Stimulated activated effector memory CD8-positive, alpha-beta T cell treated with anti-CD3 and anti-CD28 coated beads, Interleukin-12 subunit alpha, Interleukin-12 subunit beta, amount 100 ng/mL, for 72 hours (primary cell): Measurements from ENCODE around the gene ARL10.

ENCODE experiments used
- ATAC-seq: fragments of 150-1000 bp; cut with Tn5 transposase; 2 replicates; pipeline ENCODE4 v1.10.0; 2021
- DNase-seq, 2 donors: peaks; one replicate each; pipeline ENCODE4 v3.0.0; 2021 to 2022; ENCODE audit warnings: low spot score in 2 of 2
- H3K27ac Mint-ChIP-seq: one replicate; pipeline ENCODE4 v1.8.0; 2022; ENCODE audit warnings: mild to moderate bottlenecking, mixed read lengths
- H3K36me3 Mint-ChIP-seq: one replicate; pipeline ENCODE4 v1.8.0; 2022; ENCODE audit warnings: mild to moderate bottlenecking, mixed read lengths
- H3K4me1 Mint-ChIP-seq: one replicate; pipeline ENCODE4 v1.8.0; 2022; ENCODE audit warnings: mixed read lengths
- H3K4me3 Mint-ChIP-seq: one replicate; pipeline ENCODE4 v1.8.0; 2022; ENCODE audit warnings: mild to moderate bottlenecking, mixed read lengths
- H3K9me3 Mint-ChIP-seq: one replicate; pipeline ENCODE4 v1.8.0; 2022; ENCODE audit warnings: mixed read lengths

The ARL10 gene

DNA sequence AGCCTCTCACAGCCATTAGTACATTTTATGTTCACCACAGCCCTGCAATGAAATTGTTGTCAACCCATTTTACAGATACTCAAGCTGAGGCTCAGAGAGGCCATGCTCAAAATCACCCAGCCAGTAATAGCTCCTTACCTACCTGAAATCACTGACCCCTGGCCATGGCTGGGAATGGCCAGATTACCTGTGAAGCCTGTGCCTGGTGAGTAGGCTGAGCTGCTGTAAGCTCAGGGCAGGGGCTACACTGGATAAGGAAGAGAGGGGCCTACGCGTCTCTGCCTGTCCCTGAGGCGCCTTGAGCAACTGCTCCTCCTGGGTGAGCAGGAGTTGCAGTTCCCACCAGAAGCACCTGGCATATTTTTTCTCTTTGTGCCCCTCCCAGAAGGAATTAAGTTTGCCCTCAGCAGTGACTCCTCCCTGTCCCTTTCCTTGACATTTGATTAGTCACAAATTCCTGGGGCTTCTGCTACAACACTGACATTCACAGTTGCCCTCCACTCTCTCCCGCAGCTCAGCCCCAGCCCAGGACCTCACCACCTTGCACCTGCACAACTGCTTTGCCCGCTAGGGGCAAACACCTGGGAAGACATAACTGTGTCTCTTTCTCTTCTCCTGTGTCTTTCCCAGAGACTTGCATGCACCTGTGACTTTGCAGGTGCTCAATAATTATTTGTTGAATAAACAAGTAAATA, 45.3 kb downstream of the ARL10 start:
- no peaks in the 10 kb centered on the region for H3K9me3 Mint-ChIP-seq
- DNase-seq (no peak), ATAC-seq (no peak)
- no peak overlapping the region for H3K27ac Mint-ChIP-seq
- H3K36me3 Mint-ChIP-seq = peaks cover 49% of the 10 kb centered on the region
- no peak overlapping the region for H3K4me3 Mint-ChIP-seq
- H3K4me1 Mint-ChIP-seq = peaks cover 50% of the 10 kb centered on the region

- Mint-ChIP-seq H3K4me1 (peaks cover 55% of the 10 kb centered on the region), H3K27ac (peak overlapping the region; percentile 26), H3K36me3 (peaks cover 38% of the 10 kb centered on the region)
These were observed 47.4 kb downstream of the ARL10 start for GRCh38 chr5:176412517-176413254.

DNA sequence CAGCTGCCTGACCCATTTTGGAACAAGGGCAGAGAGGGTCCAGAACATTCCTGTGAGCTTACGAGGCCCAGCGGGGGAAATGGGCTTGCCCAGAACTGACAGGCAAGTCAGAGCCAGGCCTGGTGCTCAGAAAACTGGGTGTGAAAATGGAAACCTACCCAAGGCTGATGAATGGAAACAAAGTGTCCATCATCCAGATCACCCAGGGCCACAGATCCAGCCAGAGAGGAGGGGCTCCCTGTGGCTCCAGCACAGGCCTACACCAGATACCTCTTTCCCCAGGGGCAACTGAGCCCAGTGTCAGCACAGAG, 47.9 kb downstream of the ARL10 start:
- no peak for DNase-seq
- H3K4me1 Mint-ChIP-seq = peaks cover 55% of the 10 kb centered on the region

More at GRCh38 chr5:176412517-176413254, 47.4 kb downstream of the ARL10 start:
- no peak for DNase-seq
- H3K4me3 Mint-ChIP-seq = no peak overlapping the region
- no peak for ATAC-seq
- no peaks in the 10 kb centered on the region for H3K9me3 Mint-ChIP-seq

GRCh38 chr5:176413709-176414191, 48.5 kb downstream of the ARL10 start:
- Mint-ChIP-seq H3K27ac (peak overlapping the region; percentile 84), H3K4me3 (no peak overlapping the region), H3K36me3 (peaks cover 30% of the 10 kb centered on the region), H3K9me3 (no peaks in the 10 kb centered on the region), H3K4me1 (peaks cover 55% of the 10 kb centered on the region)
- ATAC-seq (no peak), DNase-seq (no peak)

More for the DNA sequence above, 47.9 kb downstream of the ARL10 start:
- H3K9me3 Mint-ChIP-seq = no peaks in the 10 kb centered on the region
- H3K4me3 Mint-ChIP-seq = no peak overlapping the region
- ATAC-seq = no peak
- peaks cover 32% of the 10 kb centered on the region for H3K36me3 Mint-ChIP-seq
- H3K27ac Mint-ChIP-seq = peak overlapping the region; percentile 26

DNA sequence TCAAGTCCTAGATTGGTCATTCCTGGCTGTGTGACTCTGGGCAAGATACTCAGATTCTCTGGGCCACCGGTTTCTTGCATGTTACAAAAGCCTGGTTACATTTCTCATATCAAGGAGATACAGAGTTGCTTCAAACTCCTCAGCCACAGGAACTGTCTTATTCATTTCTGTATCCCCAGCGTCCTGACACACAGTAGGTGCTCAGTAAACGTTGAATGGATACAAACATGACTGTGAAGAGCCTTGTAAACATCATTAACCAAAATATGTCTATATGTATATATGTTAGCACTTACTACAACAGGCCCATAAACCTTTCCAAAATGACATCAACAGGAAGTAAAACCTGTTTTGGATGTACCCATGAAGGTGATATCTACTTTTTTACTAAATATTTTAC, 49.4 kb downstream of the ARL10 start:
- Mint-ChIP-seq H3K4me3 (peak overlapping the region; percentile 73), H3K27ac (peak overlapping the region; percentile 84), H3K9me3 (no peaks in the 10 kb centered on the region), H3K36me3 (peaks cover 21% of the 10 kb centered on the region), H3K4me1 (peaks cover 55% of the 10 kb centered on the region)
- no peak for DNase-seq
- ATAC-seq = no peak

- Mint-ChIP-seq H3K4me1 (peaks cover 55% of the 10 kb centered on the region), H3K9me3 (no peaks in the 10 kb centered on the region), H3K27ac (peak overlapping the region; percentile 84), H3K36me3 (peaks cover 14% of the 10 kb centered on the region), H3K4me3 (peak overlapping the region; percentile 73)
- peak in 1 of 2 donors; percentile 64 for DNase-seq
- ATAC-seq = no peak
These were observed 50.1 kb downstream of the ARL10 start for GRCh38 chr5:176415240-176415951.

- Mint-ChIP-seq H3K4me1 (peaks cover 47% of the 10 kb centered on the region), H3K4me3 (peak within 1 kb of the TSS; percentile 73), H3K27ac (peak within 1 kb of the TSS; percentile 84), H3K36me3 (peaks cover 7% of the 10 kb centered on the region), H3K9me3 (no peaks in the 10 kb centered on the region)
- DNase-seq (peak; percentile 74 to 85), ATAC-seq (peak; percentile 96)
These were observed 51.0 kb downstream of the ARL10 start, which contains the start of gene CLTB for GRCh38 chr5:176415952-176416924. Gene CLTB (minus strand): TSS chr5:176416539. CDS start chr5:176416363, 176 bp downstream.

DNA sequence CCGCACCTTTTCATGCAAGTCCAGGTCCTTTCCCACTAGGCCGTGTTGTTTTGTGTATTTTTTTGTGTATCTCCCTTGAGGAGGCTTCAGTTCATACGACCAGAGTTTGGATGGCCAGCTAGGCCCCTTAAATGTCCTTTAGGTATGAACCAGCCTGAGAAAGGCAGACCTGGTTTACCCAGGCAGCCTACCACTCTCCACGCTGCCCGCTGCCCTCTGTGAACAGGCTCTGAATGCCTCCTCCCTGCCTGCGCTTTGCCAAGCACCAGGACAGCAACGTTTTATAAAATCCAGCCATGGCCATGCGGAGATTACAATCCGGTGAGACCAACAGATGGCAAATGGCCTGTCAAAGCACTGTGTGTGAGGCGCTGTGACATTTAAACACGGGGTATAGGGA, 51.7 kb downstream of the ARL10 start:
- DNase-seq (no peak), ATAC-seq (no peak)
- Mint-ChIP-seq H3K36me3 (peaks cover 2% of the 10 kb centered on the region), H3K27ac (peak overlapping the region; percentile 15), H3K4me3 (peak overlapping the region; percentile 73), H3K4me1 (peaks cover 39% of the 10 kb centered on the region), H3K9me3 (no peaks in the 10 kb centered on the region)

GRCh38 chr5:176418251-176418650, 53.0 kb downstream of the ARL10 start:
- ATAC-seq = no peak
- Mint-ChIP-seq H3K36me3 (no peaks in the 10 kb centered on the region), H3K27ac (no peak overlapping the region), H3K4me1 (peaks cover 28% of the 10 kb centered on the region), H3K4me3 (no peak overlapping the region), H3K9me3 (no peaks in the 10 kb centered on the region)
- DNase-seq = no peak

- H3K36me3 Mint-ChIP-seq = no peaks in the 10 kb centered on the region
- no peaks in the 10 kb centered on the region for H3K9me3 Mint-ChIP-seq
- no peak overlapping the region for H3K27ac Mint-ChIP-seq
- ATAC-seq = no peak
- no peak for DNase-seq
- no peak overlapping the region for H3K4me3 Mint-ChIP-seq
- peaks cover 15% of the 10 kb centered on the region for H3K4me1 Mint-ChIP-seq
These were observed 54.8 kb downstream of the ARL10 start for GRCh38 chr5:176420086-176420485.

GRCh38 chr5:176420972-176421544, 55.8 kb downstream of the ARL10 start:
- no peaks in the 10 kb centered on the region for H3K9me3 Mint-ChIP-seq
- ATAC-seq = no peak
- H3K27ac Mint-ChIP-seq = no peak overlapping the region

DNA sequence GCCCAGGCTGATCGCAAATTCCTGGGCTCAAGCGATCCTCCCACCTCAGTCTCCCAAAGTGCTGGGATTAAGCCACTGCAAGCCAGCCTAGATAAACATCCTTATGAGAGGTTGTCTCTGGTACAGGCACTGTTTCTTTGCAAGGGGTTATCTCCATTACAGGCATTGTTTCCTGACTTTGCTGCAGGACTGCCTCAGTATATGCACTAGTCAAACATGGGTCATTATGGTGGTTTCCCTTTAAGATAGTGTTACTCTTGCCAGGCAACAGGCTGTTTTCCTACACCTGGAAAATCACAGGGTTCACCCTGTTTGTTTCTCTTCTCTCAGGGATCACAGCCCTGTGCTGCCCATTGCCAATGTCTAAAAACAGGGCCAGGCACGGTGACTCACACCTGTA, 58.9 kb downstream of the ARL10 start:
- ATAC-seq (no peak), DNase-seq (no peak)
- Mint-ChIP-seq H3K9me3 (no peaks in the 10 kb centered on the region), H3K4me1 (no peaks in the 10 kb centered on the region), H3K4me3 (no peak overlapping the region), H3K36me3 (no peaks in the 10 kb centered on the region), H3K27ac (no peak overlapping the region)

More at GRCh38 chr5:176420972-176421544, 55.8 kb downstream of the ARL10 start:
- Mint-ChIP-seq H3K4me3 (no peak overlapping the region), H3K36me3 (no peaks in the 10 kb centered on the region), H3K4me1 (peaks cover 8% of the 10 kb centered on the region)
- no peak for DNase-seq

DNA sequence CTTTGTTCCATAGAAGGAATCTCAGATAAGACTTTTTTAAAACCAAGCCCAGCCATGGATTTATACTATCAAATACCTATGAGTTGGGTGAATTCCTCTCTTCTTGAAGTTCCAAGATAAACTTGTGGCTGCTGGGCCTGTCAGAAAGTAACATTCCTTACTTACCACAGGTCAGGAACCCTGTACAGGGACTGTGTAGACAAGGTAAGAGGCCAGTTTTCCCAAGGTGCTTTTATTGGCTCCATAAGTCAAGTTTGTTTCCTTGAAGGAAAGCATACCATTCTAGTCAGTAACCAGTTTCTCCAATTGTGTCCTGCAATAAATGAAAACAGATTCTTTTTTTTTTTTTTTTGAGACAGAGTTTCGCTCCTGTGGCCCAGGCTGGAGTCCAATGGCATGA, 59.9 kb downstream of the ARL10 start:
- Mint-ChIP-seq H3K9me3 (no peaks in the 10 kb centered on the region), H3K27ac (no peak overlapping the region), H3K36me3 (no peaks in the 10 kb centered on the region), H3K4me1 (peaks cover 3% of the 10 kb centered on the region), H3K4me3 (no peak overlapping the region)
- DNase-seq (no peak), ATAC-seq (no peak)

GRCh38 chr5:176425791-176426190, 60.5 kb downstream of the ARL10 start:
- Mint-ChIP-seq H3K4me3 (no peak overlapping the region), H3K4me1 (peaks cover 9% of the 10 kb centered on the region), H3K36me3 (no peaks in the 10 kb centered on the region), H3K27ac (no peak overlapping the region), H3K9me3 (no peaks in the 10 kb centered on the region)
- DNase-seq (no peak), ATAC-seq (no peak)
